HepG2 (cell line): ENCODE data around the gene NUFIP1. TPM values are rescaled to one million over a fixed set of nuclear protein-coding genes. Genes with fewer than 3 reads are reported as not detected.
"Not testable (repeated sequence)": the region's sequence is repeated elsewhere in the genome, so short reads cannot be mapped to it uniquely, and the experiment has no call there.

Source experiments
- ATAC-seq: fragments of 200-7000 bp; cut with Tn5 transposase; 3 replicates; pipeline ENCODE4 v1.9.1; 2020; ENCODE audit warnings: mild to moderate bottlenecking, moderate library complexity
- BruUV-seq: library from RNA; stranded (reverse); fragments of 400-500 nt; replicated peaks from 2 replicates; lab custom pipeline; 2021; lab: Mats Ljungman, UMichigan
- CTCF ChIA-PET: fragments of 300-600 bp; formaldehyde crosslinking; extraction: SDS; loops from one replicate; lab custom pipeline; 2021; ENCODE audit warnings: low total read pairs, inconsistent platforms, low intra/inter-chr PET ratio; lab: Yijun Ruan, JAX
- POLR2A ChIA-PET: fragments of 350-600 bp; sonication (Branson Sonifier 250); formaldehyde crosslinking; loops from one replicate; lab custom pipeline; 2020; ENCODE audit warnings: antibody characterized with exemption, inconsistent platforms; lab: Yijun Ruan, JAX
- DNase-seq: peaks from one replicate; pipeline ENCODE4 v3.0.0-alpha.2; 2015; ENCODE audit warnings: low spot score
- FAIRE-seq: peaks from 3 replicates; lab custom pipeline; 2011; peaks lifted over from hg19 to GRCh38; lab: Jason Lieb, UNC
- H2AFZ ChIP-seq: one replicate; pipeline ENCODE4 v1.6.1; 2011; ENCODE audit warnings: low read length, inconsistent platforms
- H3K27ac ChIP-seq: fragments of 300-600 bp; 3 replicates; pipeline ENCODE4 v1.8.0; 2011; ENCODE audit warnings: mixed run types, mild to moderate bottlenecking, mixed read lengths, low read length, inconsistent platforms; ENCODE audit not compliant: insufficient read depth; ENCODE audit errors: extremely low read length
- H3K27me3 ChIP-seq, 2 experiments: fragments of 200-600 bp in 1 of 2; 2 replicates in 1 of 2; 3 replicates in 1 of 2; pipeline versions ENCODE4 v1.6.0 to v1.8.0; 2011; ENCODE audit warnings: low read length in 2 of 2, mild to moderate bottlenecking in 2 of 2, moderate library complexity in 2 of 2, inconsistent platforms in 1 of 2; ENCODE audit not compliant: insufficient read depth in 2 of 2, control insufficient read depth in 1 of 2
- H3K36me3 ChIP-seq, 2 experiments: fragments of 200-600 bp in 1 of 2; replicated peaks in 1 of 2; 2 replicates in 1 of 2; 3 replicates in 1 of 2; pipeline versions ENCODE4 v1.5.1 to v1.8.0; 2011; ENCODE audit warnings: low read length in 2 of 2, inconsistent platforms in 1 of 2; ENCODE audit not compliant: insufficient read depth in 2 of 2, control insufficient read depth in 1 of 2
- H3K4me1 ChIP-seq: 2 replicates; pipeline ENCODE4 v1.5.1; 2012; ENCODE audit warnings: low read length, inconsistent platforms; ENCODE audit not compliant: insufficient read depth
- H3K4me2 ChIP-seq: 2 replicates; pipeline ENCODE4 v1.6.0; 2011; ENCODE audit warnings: low read depth, low read length, inconsistent platforms
- H3K4me3 ChIP-seq, 3 experiments: fragments of 200-600 bp in 1 of 3; sonication (generic), shearing (Covaris generic) in 1 of 3; replicated peaks in 1 of 3; 2 replicates each; pipeline ENCODE4 v1.5.1; 2011 to 2016; ENCODE audit warnings: low read length in 3 of 3, inconsistent platforms in 2 of 3, low read depth in 2 of 3, mild to moderate bottlenecking in 2 of 3, control low read depth in 1 of 3, mixed read lengths in 1 of 3; ENCODE audit not compliant: insufficient read depth in 1 of 3
- H3K79me2 ChIP-seq: one replicate; pipeline ENCODE4 v1.6.1; 2011; ENCODE audit warnings: low read length, inconsistent platforms; ENCODE audit not compliant: insufficient read depth
- H3K9ac ChIP-seq: 2 replicates; pipeline ENCODE4 v1.6.0; 2011; ENCODE audit warnings: mild to moderate bottlenecking, low read depth, low read length, inconsistent platforms; ENCODE audit not compliant: insufficient read depth
- H3K9me3 ChIP-seq: 2 replicates; pipeline ENCODE4 v1.5.1; 2012; ENCODE audit warnings: mild to moderate bottlenecking, low read length
- H4K20me1 ChIP-seq: 2 replicates; pipeline ENCODE4 v1.6.0; 2011; ENCODE audit warnings: inconsistent platforms, mild to moderate bottlenecking, low read length, moderate library complexity; ENCODE audit not compliant: insufficient read depth
- ATF7-NPFF ChIP-seq: sonication (generic); formaldehyde crosslinking; IDR thresholded peaks from 2 replicates; pipeline ENCODE4 v1.8.1; 2023; ENCODE audit warnings: mild to moderate bottlenecking, low read depth, missing genetic modification reagents, moderate library complexity
- BRD4 ChIP-seq: sonication (generic); formaldehyde crosslinking; IDR thresholded peaks from 2 replicates; pipeline ENCODE4 v1.4.0; 2020; ENCODE audit warnings: missing genetic modification reagents
- KDM4B ChIP-seq: sonication (generic); formaldehyde crosslinking; IDR thresholded peaks from 2 replicates; pipeline ENCODE4 v1.4.0; 2020; ENCODE audit warnings: missing genetic modification reagents
- ZBTB38 ChIP-seq: sonication (generic); formaldehyde crosslinking; IDR thresholded peaks from 2 replicates; pipeline ENCODE4 v1.5.1; 2020; ENCODE audit warnings: mild to moderate bottlenecking, missing genetic modification reagents
- ZNF879 ChIP-seq: sonication (generic); formaldehyde crosslinking; IDR thresholded peaks from 2 replicates; pipeline ENCODE4 v1.8.1; 2023; ENCODE audit warnings: missing genetic modification reagents
- WGBS: methylation state at CpG from one replicate; pipeline ENCODE4 v1.1.6; 2017; ENCODE audit warnings: low lambda C conversion rate; 5-methylcytosine and 5-hydroxymethylcytosine counted together
- in situ Hi-C: cut with HindIII; loops from 2 replicates; pipeline ENCODE4 v1.10.0; 2017; ENCODE audit warnings: low pct_unique_long_range_greater_than_20kb; ENCODE audit not compliant: extremely low pct_ligation_motif_present
- intact Hi-C: fragments of 100-400 bp; cut with micrococcal nuclease; formaldehyde crosslinking; loops from one replicate; pipeline ENCODE4 v1.10.0; 2022; ENCODE audit not compliant: unreplicated experiment
- polyA plus RNA-seq, 8 experiments: library from polyadenylated mRNA; depleted of rRNA in 3 of 8; stranded (reverse) in 7 of 8; unstranded in 1 of 8; fragments of >200 nt; fragmentation: Illumina TruSeq in 4 of 8; extraction: Trizol in 4 of 8; gene quantifications; 2 replicates each; pipeline versions ENCODE4 v1.2.1 to v1.2.3, GENCODE V29; 2011 to 2016; ENCODE audit warnings: low read depth in 4 of 8, missing spikeins in 1 of 8, mixed read lengths in 1 of 8; ENCODE audit not compliant: insufficient read depth in 1 of 8
- total RNA-seq, 5 experiments: library from RNA; depleted of rRNA; stranded (reverse); fragments of >200 nt; fragmentation: Illumina TruSeq; extraction: Trizol; gene quantifications; 2 replicates each; pipeline ENCODE4 v1.2.3, GENCODE V29; 2016; ENCODE audit warnings: low read depth in 1 of 5
- TF ChIP-seq, protein P1 (sequence below): sonication (generic); formaldehyde crosslinking; IDR thresholded peaks from 2 replicates; pipeline ENCODE4 v1.5.0; 2020; ENCODE audit warnings: mild to moderate bottlenecking, missing genetic modification reagents, borderline replicate concordance

The NUFIP1 gene
- total and polyA plus RNA-seq, 2 of the 13 experiments (the other 11 are each of a cell fraction or from before 2014, with no cell fraction given), result 1.9 to 10.3 TPM

DNA sequence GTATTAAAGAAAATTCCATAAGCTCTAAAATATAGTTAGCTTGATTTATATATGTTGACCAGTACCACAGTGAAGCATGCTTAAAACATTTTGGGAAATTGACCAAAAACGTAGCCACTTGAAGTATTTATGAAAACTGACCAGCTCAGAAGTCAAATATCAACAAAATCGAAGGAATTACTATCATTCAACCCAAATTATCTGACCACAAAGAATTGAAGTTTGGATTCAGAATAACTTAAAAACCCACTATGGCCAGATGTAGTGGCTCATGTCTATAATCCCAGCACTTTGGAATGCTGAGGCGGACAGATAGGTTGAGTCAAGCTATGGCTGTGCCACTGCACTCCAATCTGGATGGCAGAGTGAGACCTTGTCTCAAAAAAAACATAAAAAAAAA, 32.0 kb upstream of the NUFIP1 start (continued):
- TF ChIP-seq KDM4B, result no peak
- TF ChIP-seq ZBTB38 (CRISPR knock-in tag), result no peak
- TF ChIP-seq, protein P1, sequence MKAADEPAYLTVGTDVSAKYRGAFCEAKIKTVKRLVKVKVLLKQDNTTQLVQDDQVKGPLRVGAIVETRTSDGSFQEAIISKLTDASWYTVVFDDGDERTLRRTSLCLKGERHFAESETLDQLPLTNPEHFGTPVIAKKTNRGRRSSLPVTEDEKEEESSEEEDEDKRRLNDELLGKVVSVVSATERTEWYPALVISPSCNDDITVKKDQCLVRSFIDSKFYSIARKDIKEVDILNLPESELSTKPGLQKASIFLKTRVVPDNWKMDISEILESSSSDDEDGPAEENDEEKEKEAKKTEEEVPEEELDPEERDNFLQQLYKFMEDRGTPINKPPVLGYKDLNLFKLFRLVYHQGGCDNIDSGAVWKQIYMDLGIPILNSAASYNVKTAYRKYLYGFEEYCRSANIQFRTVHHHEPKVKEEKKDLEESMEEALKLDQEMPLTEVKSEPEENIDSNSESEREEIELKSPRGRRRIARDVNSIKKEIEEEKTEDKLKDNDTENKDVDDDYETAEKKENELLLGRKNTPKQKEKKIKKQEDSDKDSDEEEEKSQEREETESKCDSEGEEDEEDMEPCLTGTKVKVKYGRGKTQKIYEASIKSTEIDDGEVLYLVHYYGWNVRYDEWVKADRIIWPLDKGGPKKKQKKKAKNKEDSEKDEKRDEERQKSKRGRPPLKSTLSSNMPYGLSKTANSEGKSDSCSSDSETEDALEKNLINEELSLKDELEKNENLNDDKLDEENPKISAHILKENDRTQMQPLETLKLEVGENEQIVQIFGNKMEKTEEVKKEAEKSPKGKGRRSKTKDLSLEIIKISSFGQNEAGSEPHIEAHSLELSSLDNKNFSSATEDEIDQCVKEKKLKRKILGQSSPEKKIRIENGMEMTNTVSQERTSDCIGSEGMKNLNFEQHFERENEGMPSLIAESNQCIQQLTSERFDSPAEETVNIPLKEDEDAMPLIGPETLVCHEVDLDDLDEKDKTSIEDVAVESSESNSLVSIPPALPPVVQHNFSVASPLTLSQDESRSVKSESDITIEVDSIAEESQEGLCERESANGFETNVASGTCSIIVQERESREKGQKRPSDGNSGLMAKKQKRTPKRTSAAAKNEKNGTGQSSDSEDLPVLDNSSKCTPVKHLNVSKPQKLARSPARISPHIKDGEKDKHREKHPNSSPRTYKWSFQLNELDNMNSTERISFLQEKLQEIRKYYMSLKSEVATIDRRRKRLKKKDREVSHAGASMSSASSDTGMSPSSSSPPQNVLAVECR (CRISPR knock-in tag), result no peak
- TF ChIP-seq BRD4 (CRISPR knock-in tag), result no peak
- TF ChIP-seq ZNF879 (CRISPR knock-in tag), result no peak
- no peak for TF ChIP-seq ATF7-NPFF (CRISPR knock-in tag)

DNA sequence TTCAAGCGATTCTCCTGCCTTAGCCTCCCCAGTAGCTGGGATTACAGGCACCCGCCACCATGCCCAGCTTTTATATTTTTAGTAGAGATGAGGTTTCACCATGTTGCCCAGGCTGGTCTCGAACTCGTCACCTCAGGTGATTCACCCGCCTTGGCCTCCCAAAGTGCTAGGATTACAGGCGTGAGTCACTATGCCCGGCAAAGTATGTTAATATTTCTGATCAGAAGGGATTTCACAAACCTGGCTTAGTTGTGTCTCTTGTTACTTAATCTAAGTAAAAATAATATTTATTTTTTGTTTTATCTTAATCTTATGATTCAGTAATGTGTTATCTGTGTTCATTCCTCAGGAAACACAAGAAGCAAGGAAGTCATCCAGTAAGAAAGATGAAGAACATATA, 30.7 kb upstream of the NUFIP1 start:
- FAIRE-seq, BruUV-seq, H3K27me3 ChIP-seq, H3K4me2 ChIP-seq, POLR2A ChIA-PET, H3K9me3 ChIP-seq, H3K9ac ChIP-seq, CTCF ChIA-PET, H3K79me2 ChIP-seq, H3K27ac ChIP-seq, intact Hi-C loops, H3K4me1 ChIP-seq, in situ Hi-C loops, H2AFZ ChIP-seq, ATAC-seq, H3K4me3 ChIP-seq, H4K20me1 ChIP-seq, DNase-seq: not testable (repeated sequence)
- peaks cover 2 to 29% of the 10 kb centered on the region in 2 experiments; a peak in 4 of 5 replicates for H3K36me3 ChIP-seq
- 98% methylated on average over 7 of the region's 7 CpGs for WGBS
